Vagina (tissue), 2 donors: Measurements from ENCODE around the gene CLDN7.

Experiments used
- CTCF ChIP-seq, 3 experiments: fragments of 450-650 bp in 2 of 3; fragments of 200-600 bp in 1 of 3; sonication (generic) in 1 of 3; IDR thresholded peaks; one replicate each; pipeline ENCODE4 v1.5.1; 2017 to 2019; ENCODE audit warnings: antibody characterized with exemption in 3 of 3, mild to moderate bottlenecking in 2 of 3, moderate library complexity in 2 of 3
- POLR2A ChIP-seq, 2 donors: fragments of 450-650 bp; IDR thresholded peaks; one replicate each; pipeline ENCODE4 v1.6.1; 2017; ENCODE audit warnings: antibody characterized with exemption in 2 of 2, mild to moderate bottlenecking in 2 of 2, moderate library complexity in 2 of 2
- POLR2AphosphoS5 ChIP-seq, 2 donors: sonication (generic); formaldehyde crosslinking; IDR thresholded peaks; one replicate each; pipeline ENCODE4 v1.9.0; 2017; ENCODE audit warnings: antibody characterized with exemption in 2 of 2, mild to moderate bottlenecking in 2 of 2, low read depth in 1 of 2; ENCODE audit not compliant: insufficient read depth in 1 of 2

- TF ChIP-seq CTCF (IDR thresholded peaks at IDR 0.05) = no peak
- no peak for TF ChIP-seq POLR2A (IDR thresholded peaks at IDR 0.05)
- no peak for TF ChIP-seq POLR2AphosphoS5 (IDR thresholded peaks at IDR 0.05; ENCODE audit: insufficient read depth in 1 of 2, low read depth in 1 of 2)
Observed at GRCh38 chr17:7292194-7292593, 29.9 kb upstream of the CLDN7 start.
